Occipital lobe (tissue), 1 donor: ENCODE data around the gene ANKRD60. TPM values are rescaled to one million over a fixed set of nuclear protein-coding genes. Genes with fewer than 3 reads are reported as not detected.

ENCODE experiments used
- total RNA-seq: library from RNA; depleted of rRNA; stranded (reverse); fragments of >200 nt; gene quantifications from one replicate; pipeline ENCODE4 v1.2.3, GENCODE V29; 2014

The ANKRD60 gene
- total RNA-seq, 1 donor from 2014 or later: not detected

Other genes with a start within 250 kb of the ANKRD60 start
- 28.2 TPM for gene RAB22A, start 81.1 kb upstream of the ANKRD60 start, total RNA-seq
- gene VAPB, start 160.6 kb upstream of the ANKRD60 start, total RNA-seq: 18.2 TPM